Activated CD4-positive, alpha-beta memory T cell treated with anti-CD3 and anti-CD28 coated beads, Interleukin-2, amount 10 ng/mL, durations not matched to agents 7 days and 5 days (primary cell): ENCODE measurements around the gene TBX5. TPM values are rescaled to one million over a fixed set of nuclear protein-coding genes. Genes with fewer than 3 reads are reported as not detected.

Experiments used
- CTCF ChIA-PET: fragments of 350-600 bp; sonication (Branson Sonifier 250); formaldehyde crosslinking; loops from one replicate; lab custom pipeline; 2021; ENCODE audit warnings: antibody characterized with exemption, inconsistent platforms; lab: Charles Lee
- POLR2A ChIA-PET: fragments of 350-600 bp; sonication (Branson Sonifier 250); formaldehyde crosslinking; loops from one replicate; lab custom pipeline; 2021; ENCODE audit warnings: antibody characterized with exemption; lab: Charles Lee
- DNase-seq: peaks from one replicate; pipeline ENCODE4 v3.0.0-alpha.2; 2020
- H3K27ac Mint-ChIP-seq: one replicate; pipeline ENCODE4 v1.8.0; 2021; ENCODE audit warnings: mild to moderate bottlenecking, mixed read lengths
- H3K27me3 Mint-ChIP-seq: one replicate; pipeline ENCODE4 v1.8.0; 2021; ENCODE audit warnings: mixed read lengths
- H3K36me3 Mint-ChIP-seq: one replicate; pipeline ENCODE4 v1.8.0; 2021; ENCODE audit warnings: low read depth, mixed read lengths
- H3K4me1 Mint-ChIP-seq: one replicate; pipeline ENCODE4 v1.8.0; 2021; ENCODE audit warnings: mixed read lengths
- H3K4me3 Mint-ChIP-seq: one replicate; pipeline ENCODE4 v1.8.0; 2021; ENCODE audit warnings: mild to moderate bottlenecking, mixed read lengths
- H3K9me3 Mint-ChIP-seq: one replicate; pipeline ENCODE4 v1.8.0; 2021; ENCODE audit warnings: mixed read lengths
- total RNA-seq, 2 experiments: library from RNA; stranded (reverse); gene quantifications; one replicate each; pipeline ENCODE4 v1.2.3, GENCODE V29; 2021

Gene TBX5
- total RNA-seq, 2 experiments from 2014 or later = not detected

- Mint-ChIP-seq H3K9me3 (no peaks in the 10 kb centered on the region), H3K27ac (no peak overlapping the region), H3K36me3 (no peaks in the 10 kb centered on the region), H3K4me3 (no peak overlapping the region), H3K4me1 (no peaks in the 10 kb centered on the region), H3K27me3 (peaks cover 55% of the 10 kb centered on the region)
- CTCF ChIA-PET = no interaction called here
- DNase-seq = no peak
- POLR2A ChIA-PET = no interaction called here
These were observed 9.6 kb upstream of the TBX5 start for GRCh38 chr12:114415525-114415868.

GRCh38 chr12:114414866-114415524 is 9.1 kb upstream of the TBX5 start:
- peaks cover 60% of the 10 kb centered on the region for H3K27me3 Mint-ChIP-seq
- peaks cover 2% of the 10 kb centered on the region for H3K4me1 Mint-ChIP-seq
- CTCF ChIA-PET = no interaction called here
- no peak for DNase-seq
- POLR2A ChIA-PET = no interaction called here
- no peak overlapping the region for H3K4me3 Mint-ChIP-seq
- H3K36me3 Mint-ChIP-seq = no peaks in the 10 kb centered on the region
- no peaks in the 10 kb centered on the region for H3K9me3 Mint-ChIP-seq
- no peak overlapping the region for H3K27ac Mint-ChIP-seq

GRCh38 chr12:114414031-114414865 is 8.3 kb upstream of the TBX5 start:
- ChIA-PET POLR2A (no interaction called here), CTCF (no interaction called here)
- DNase-seq = no peak
- Mint-ChIP-seq H3K4me3 (no peak overlapping the region), H3K4me1 (peaks cover 5% of the 10 kb centered on the region), H3K9me3 (no peaks in the 10 kb centered on the region), H3K36me3 (no peaks in the 10 kb centered on the region), H3K27ac (no peak overlapping the region), H3K27me3 (peaks cover 67% of the 10 kb centered on the region)

GRCh38 chr12:114412825-114413749 is 7.1 kb upstream of the TBX5 start:
- H3K36me3 Mint-ChIP-seq = no peaks in the 10 kb centered on the region
- ChIA-PET CTCF (no interaction called here), POLR2A (no interaction called here)
- peaks cover 75% of the 10 kb centered on the region for H3K27me3 Mint-ChIP-seq
- no peak overlapping the region for H3K27ac Mint-ChIP-seq
- peaks cover 7% of the 10 kb centered on the region for H3K4me1 Mint-ChIP-seq
- H3K9me3 Mint-ChIP-seq = no peaks in the 10 kb centered on the region
- H3K4me3 Mint-ChIP-seq = no peak overlapping the region
- DNase-seq = no peak

- H3K4me1 Mint-ChIP-seq = peaks cover 7% of the 10 kb centered on the region
- DNase-seq = no peak
- ChIA-PET POLR2A (no interaction called here), CTCF (no interaction called here)
- H3K9me3 Mint-ChIP-seq = no peaks in the 10 kb centered on the region
- H3K27me3 Mint-ChIP-seq = peaks cover 82% of the 10 kb centered on the region
- H3K4me3 Mint-ChIP-seq = no peak overlapping the region
- H3K27ac Mint-ChIP-seq = no peak overlapping the region
- no peaks in the 10 kb centered on the region for H3K36me3 Mint-ChIP-seq
These were observed 6.4 kb upstream of the TBX5 start for GRCh38 chr12:114412307-114412706.

GRCh38 chr12:114411071-114411837 is 5.3 kb upstream of the TBX5 start:
- no peak for DNase-seq
- Mint-ChIP-seq H3K4me1 (peaks cover 7% of the 10 kb centered on the region), H3K27ac (no peak overlapping the region), H3K4me3 (no peak overlapping the region), H3K27me3 (peaks cover 86% of the 10 kb centered on the region), H3K9me3 (no peaks in the 10 kb centered on the region), H3K36me3 (peaks cover 2% of the 10 kb centered on the region)
- ChIA-PET POLR2A (no interaction called here), CTCF (no interaction called here)

GRCh38 chr12:114409852-114410600 is 4.1 kb upstream of the TBX5 start:
- DNase-seq = no peak
- ChIA-PET CTCF (no interaction called here), POLR2A (no interaction called here)
- Mint-ChIP-seq H3K9me3 (no peaks in the 10 kb centered on the region), H3K36me3 (peaks cover 4% of the 10 kb centered on the region), H3K4me1 (peaks cover 7% of the 10 kb centered on the region), H3K4me3 (no peak overlapping the region), H3K27me3 (peaks cover 92% of the 10 kb centered on the region), H3K27ac (no peak overlapping the region)

- POLR2A ChIA-PET = no interaction called here
- peaks cover 4% of the 10 kb centered on the region for H3K36me3 Mint-ChIP-seq
- peaks cover 7% of the 10 kb centered on the region for H3K4me1 Mint-ChIP-seq
- no peaks in the 10 kb centered on the region for H3K9me3 Mint-ChIP-seq
- CTCF ChIA-PET = no interaction called here
- H3K27ac Mint-ChIP-seq = peak overlapping the region; percentile 62
- H3K27me3 Mint-ChIP-seq = peaks cover 92% of the 10 kb centered on the region
- no peak overlapping the region for H3K4me3 Mint-ChIP-seq
- DNase-seq = no peak
These were observed 3.2 kb upstream of the TBX5 start for GRCh38 chr12:114408886-114409851.

- H3K4me3 Mint-ChIP-seq = no peak overlapping the region
These were observed 2.5 kb upstream of the TBX5 start for GRCh38 chr12:114408471-114408885.

GRCh38 chr12:114407842-114408411 is 2.0 kb upstream of the TBX5 start:
- DNase-seq = no peak
- peaks cover 4% of the 10 kb centered on the region for H3K36me3 Mint-ChIP-seq
- POLR2A ChIA-PET = no interaction called here
- peaks cover 95% of the 10 kb centered on the region for H3K27me3 Mint-ChIP-seq
- CTCF ChIA-PET = no interaction called here
- no peak overlapping the region for H3K4me3 Mint-ChIP-seq
- peaks cover 7% of the 10 kb centered on the region for H3K4me1 Mint-ChIP-seq
- H3K9me3 Mint-ChIP-seq = no peaks in the 10 kb centered on the region
- H3K27ac Mint-ChIP-seq = no peak overlapping the region

More at GRCh38 chr12:114408471-114408885, 2.5 kb upstream of the TBX5 start:
- Mint-ChIP-seq H3K27me3 (peaks cover 95% of the 10 kb centered on the region), H3K9me3 (no peaks in the 10 kb centered on the region), H3K36me3 (peaks cover 4% of the 10 kb centered on the region), H3K27ac (peak overlapping the region; percentile 62), H3K4me1 (peaks cover 7% of the 10 kb centered on the region)
- DNase-seq = no peak
- POLR2A ChIA-PET = no interaction called here
- CTCF ChIA-PET = no interaction called here
